GM21515 (cell line): ENCODE measurements around the gene PRKN.

ENCODE experiments used
- ATAC-seq: cut with Tn5 transposase; IDR thresholded peaks from one replicate; pipeline ENCODE4 v1.9.1; 2021; ENCODE audit not compliant: unreplicated experiment

The PRKN gene

GRCh38 chr6:161376367-161376766, 1351.2 kb downstream of the PRKN start:
- ATAC-seq = no peak

GRCh38 chr6:161374971-161375873, 1352.3 kb downstream of the PRKN start:
- ATAC-seq = no peak

DNA sequence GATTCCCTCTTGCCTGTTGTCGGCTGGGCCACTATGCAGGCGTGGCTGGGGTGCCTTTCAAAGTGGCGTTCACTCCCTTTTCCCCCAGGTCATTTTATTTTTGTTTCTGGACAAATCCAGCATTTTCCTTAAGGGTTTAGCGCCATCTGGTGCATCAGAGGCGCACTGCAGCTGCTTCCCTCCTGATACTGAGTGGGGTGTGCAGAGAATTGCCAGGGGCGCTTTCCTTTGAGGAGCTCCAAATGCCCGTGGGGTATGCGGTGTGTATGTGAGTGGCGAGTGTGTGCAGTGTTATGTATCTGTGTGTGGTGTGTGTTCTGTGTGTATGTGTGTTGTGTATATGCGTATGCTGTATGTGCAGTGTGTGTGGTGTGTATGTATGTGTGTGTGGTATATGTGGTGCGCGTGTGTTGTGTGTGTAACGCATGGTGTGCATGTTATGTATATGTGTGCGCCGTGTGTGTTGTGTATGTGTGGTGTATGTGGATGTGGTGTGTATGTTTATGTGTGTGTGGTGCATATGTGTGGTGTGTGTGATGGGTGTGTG, 1353.6 kb downstream of the PRKN start:
- peak; percentile 51 for ATAC-seq

GRCh38 chr6:161372422-161372793, 1355.2 kb downstream of the PRKN start:
- ATAC-seq = no peak

- peak; percentile 87 for ATAC-seq
Measured at GRCh38 chr6:161370880-161371279, 1356.7 kb downstream of the PRKN start.

DNA sequence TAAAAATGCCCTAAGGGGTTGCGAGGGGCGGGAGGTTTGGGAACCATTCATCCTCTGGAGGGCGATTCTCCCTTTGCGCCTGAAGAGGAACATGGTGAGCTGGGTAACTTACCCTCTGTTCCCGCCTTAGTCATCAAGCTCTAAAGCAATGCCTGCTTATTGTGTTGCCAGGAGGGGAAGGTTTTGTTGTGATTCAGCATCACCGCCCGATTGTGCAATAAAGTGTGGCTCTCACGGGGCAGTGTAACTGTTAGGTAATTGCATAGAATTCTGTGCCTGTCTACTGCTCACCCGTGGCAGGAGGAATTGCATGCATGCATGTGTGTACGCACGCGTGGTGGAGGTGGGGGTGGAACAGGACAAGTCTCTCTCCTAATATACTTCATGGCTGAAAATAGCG, 1358.2 kb downstream of the PRKN start:
- no peak for ATAC-seq

DNA sequence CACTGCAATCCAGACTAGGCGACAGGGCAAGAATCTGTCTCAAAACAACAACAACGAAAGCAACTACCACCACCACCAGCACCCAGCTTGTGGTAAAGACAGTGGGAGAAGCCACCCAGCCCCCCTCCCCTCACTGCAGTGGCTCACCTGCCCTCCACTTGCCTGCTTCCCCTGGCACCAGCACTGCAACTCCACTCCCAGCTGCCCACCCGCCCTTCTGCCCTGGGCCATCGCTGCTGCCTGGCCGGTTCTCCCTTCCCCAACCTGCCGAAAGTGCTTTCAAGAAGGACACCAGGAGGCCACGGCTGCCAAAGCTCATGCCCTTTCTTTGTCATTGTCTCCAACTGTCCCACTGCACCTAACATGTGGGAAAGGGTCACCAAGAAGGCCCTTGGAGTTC, 1359.1 kb downstream of the PRKN start:
- ATAC-seq = no peak

GRCh38 chr6:161367472-161367871, 1360.1 kb downstream of the PRKN start:
- no peak for ATAC-seq

DNA sequence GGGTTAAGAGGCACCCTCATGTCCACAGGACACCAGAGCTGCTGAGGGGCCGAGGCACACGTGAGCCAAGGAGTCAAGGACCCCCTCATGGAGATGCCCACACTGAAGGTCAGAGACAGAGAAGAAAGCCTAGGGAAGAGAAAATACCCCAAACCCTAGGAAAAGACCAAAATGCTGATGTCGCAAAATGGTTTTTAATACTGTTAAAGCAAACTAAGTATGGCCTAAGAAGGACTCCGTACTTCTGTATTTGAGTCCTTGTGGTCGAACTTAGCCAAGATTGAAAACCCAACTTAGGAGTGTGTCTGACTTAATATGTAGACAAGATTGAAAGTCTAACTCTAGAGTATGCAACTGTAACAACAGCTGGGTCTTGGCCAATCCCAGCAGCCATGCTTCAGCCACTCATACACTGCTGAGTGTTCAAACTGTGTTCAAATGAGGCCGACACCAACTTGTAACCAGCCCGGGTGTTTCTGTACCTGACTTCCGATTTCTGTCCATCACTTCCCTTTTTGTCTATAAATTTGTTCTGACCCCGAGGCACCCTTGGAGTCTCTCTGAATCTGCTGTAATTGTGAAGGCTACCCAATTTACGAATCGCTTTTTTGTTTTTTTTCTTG, 1361.2 kb downstream of the PRKN start:
- ATAC-seq = no peak

GRCh38 chr6:161365633-161366032, 1361.9 kb downstream of the PRKN start:
- ATAC-seq = no peak

- no peak for ATAC-seq
Measured at GRCh38 chr6:161363286-161363685, 1364.3 kb downstream of the PRKN start.

DNA sequence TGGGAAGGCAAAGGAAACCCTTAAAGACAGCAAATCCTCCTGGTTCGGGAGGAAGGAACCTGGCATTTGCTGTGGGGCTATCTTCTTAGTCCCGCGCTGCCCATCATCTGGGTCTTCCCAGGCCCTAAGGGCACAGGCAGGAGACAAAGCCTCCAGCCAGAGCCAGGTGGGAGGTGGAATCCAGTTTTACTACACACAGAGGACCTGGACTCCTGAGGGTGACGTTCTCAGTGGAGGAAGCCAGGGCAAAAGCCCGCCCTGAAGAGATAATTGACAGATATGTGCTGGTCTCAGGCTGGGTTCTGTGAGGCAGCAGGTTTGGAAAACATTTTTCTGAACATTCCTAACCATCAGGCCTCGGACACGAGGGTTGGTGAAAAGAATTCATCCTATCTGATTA, 1365.3 kb downstream of the PRKN start:
- no peak for ATAC-seq

- no peak for ATAC-seq
Measured at GRCh38 chr6:161361529-161361928, 1366.0 kb downstream of the PRKN start.

DNA sequence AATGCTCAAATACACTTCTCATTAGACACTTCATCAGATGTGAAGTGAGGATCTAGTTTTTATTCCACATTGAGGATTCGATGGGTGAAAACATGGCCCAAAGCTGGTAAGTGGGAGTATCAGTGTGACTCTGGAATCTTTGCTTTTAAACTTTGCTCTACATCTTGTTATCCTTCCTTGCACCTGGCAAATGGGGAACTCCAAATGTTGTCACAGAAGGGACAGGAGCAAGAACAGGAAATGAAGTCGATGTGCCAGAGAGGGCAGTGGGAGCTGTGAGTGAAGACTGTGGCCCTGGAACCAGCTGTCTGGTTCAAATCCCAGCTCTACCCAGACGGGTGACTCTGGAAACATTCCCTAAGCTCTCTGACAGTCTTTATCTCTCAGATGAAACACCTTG, 1367.0 kb downstream of the PRKN start:
- ATAC-seq = no peak

- ATAC-seq = no peak
Measured at GRCh38 chr6:161359618-161359945, 1368.0 kb downstream of the PRKN start.

DNA sequence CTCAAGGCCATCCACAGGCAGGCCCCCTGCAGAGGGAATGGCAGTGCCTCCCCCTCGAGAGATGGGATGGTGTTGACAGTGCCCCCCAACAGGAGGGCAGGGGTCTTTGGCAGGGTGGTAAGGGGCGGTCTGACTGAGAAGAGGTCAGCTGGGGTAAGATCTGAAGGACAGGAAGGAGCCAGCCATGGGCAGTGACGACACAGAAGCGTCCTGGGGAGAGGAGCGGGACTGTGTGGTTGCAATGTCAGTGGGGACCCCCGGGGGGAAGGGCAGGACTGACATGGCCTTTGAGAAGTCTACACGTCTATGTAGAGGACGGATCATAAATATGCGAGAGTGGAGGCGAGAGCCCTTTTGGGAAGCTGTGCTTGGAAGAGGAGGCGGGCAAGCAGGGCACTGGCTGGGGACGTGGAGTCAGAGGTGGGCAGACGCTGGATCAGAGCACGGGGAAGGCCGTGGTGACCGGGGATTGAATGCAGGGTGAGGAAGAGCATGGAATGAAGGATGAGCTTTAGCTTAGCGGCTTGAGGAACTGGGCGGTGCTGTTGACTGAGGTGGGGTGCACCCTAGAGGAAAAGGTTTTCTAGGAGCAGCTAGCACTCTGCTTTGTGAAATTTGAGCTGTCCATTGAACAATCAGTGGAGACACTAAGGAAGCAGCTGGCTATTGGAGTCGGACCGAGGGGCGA, 1371.3 kb downstream of the PRKN start:
- no peak for ATAC-seq

DNA sequence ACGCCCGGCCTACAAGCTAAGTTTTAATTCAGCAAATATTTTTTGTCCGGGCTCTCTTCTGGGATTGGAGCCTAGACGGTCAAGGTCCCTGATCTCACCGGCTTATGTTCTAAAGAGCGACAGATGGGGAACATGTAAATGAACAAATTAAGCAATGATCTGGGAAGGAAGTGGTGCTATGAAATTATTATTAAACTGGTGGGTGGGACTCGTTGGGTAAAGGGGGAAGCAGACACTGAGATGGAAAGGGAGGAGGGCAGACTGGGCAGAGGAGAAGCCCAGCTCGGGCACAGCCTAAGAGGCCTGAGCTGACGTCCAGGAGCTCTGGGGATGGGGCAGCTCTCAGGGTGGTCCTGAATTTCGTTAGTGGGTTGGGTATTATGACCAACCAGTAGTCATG, 1371.9 kb downstream of the PRKN start:
- no peak for ATAC-seq

DNA sequence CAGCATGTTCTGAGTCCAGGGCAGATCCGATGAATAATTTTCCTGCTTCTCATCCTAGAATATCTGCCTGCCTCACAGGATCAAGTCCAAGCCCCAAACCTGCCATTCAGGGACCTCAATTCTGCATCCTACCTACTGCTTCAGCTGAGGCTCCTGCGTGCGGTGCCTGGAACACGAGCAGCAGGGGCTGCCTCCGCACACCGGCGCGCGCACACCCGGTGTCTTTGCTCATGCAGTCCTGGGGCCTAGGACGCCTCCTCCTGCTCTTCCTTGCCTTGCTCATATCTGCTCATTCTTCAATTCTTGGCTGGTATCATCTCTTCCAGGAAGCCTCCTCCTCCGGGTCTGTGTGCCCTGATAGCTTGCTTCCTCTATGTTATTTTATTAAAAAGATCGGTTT, 1372.6 kb downstream of the PRKN start:
- ATAC-seq = no peak

- ATAC-seq = no peak
Measured at GRCh38 chr6:161354276-161354840, 1373.2 kb downstream of the PRKN start.

DNA sequence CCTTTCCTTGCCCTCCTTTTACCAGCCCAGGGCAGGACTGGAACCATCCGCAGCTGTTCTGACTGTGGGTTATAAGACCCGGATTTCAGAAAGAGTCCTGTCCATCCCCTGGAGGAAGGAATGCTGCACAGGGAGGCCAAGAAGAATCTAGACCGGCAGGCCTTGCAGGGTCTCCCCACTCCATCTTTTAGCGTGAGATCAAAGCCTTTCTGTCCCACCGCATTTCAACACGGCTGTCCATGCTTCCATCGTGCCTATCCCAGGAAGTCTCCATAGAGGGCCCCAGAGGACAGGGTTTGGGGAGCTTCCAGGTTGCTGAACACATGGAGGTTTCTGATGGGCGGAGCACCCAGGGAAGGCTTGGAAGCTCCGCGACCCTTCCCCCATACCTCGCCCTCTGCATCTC, 1374.4 kb downstream of the PRKN start:
- no peak for ATAC-seq

DNA sequence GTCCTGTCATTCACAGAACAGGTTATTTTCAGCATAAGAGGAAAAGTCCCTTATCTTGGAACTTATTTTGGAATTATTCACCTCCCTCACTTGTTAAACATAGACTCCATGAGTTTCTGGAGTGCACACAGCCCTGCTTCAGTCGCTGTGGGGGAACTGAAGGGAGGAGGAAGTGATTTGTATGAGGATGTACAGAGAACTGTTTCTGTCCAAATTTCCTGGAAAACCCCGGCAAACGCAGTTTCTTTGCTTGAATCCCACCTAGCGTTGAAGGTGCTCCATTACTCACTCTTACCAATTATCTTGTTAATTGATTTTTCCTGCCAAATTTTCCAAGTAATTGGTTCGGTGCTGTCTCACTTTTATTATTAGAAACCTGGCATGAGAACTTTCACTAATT, 1375.7 kb downstream of the PRKN start:
- ATAC-seq = no peak

- ATAC-seq = no peak
Measured at GRCh38 chr6:161349886-161350285, 1377.7 kb downstream of the PRKN start.
